GM12878 (cell line): ENCODE measurements around the gene PLEKHA7. TPM values are rescaled to one million over a fixed set of nuclear protein-coding genes. Genes with fewer than 3 reads are reported as not detected.

Experiments used
- ATAC-seq: fragments of 200-7000 bp; cut with Tn5 transposase; 3 replicates; pipeline ENCODE4 v1.9.1; 2020; ENCODE audit warnings: mild to moderate bottlenecking, moderate library complexity
- BruUV-seq: library from RNA; stranded (reverse); fragments of 400-500 nt; replicated peaks from 2 replicates; lab custom pipeline; 2021; lab: Mats Ljungman, UMichigan
- CTCF ChIA-PET: fragments of 300-600 bp; sonication (Branson Sonifier 250); formaldehyde crosslinking; extraction: SDS; loops from one replicate; lab custom pipeline; 2021; ENCODE audit warnings: inconsistent platforms; lab: Yijun Ruan, JAX
- POLR2A ChIA-PET: fragments of 350-600 bp; formaldehyde crosslinking; extraction: SDS; loops from one replicate; lab custom pipeline; 2021; ENCODE audit warnings: inconsistent platforms; lab: Charles Lee
- RAD21 ChIA-PET: fragments of 300-600 bp; sonication (Branson Sonifier 250); formaldehyde crosslinking; loops from one replicate; lab custom pipeline; 2023; ENCODE audit warnings: antibody characterized with exemption; ENCODE audit not compliant: unreplicated experiment; lab: Charles Lee
- SMC1A ChIA-PET: fragments of 300-600 bp; sonication (Branson Sonifier 250); formaldehyde crosslinking; loops from one replicate; lab custom pipeline; 2023; ENCODE audit not compliant: unreplicated experiment, uncharacterized antibody; lab: Charles Lee
- DNase-seq: peaks from one replicate; pipeline ENCODE4 v3.0.0-alpha.2; 2011; ENCODE audit warnings: low read depth, low spot score
- FAIRE-seq: peaks from 3 replicates; lab custom pipeline; 2011; peaks lifted over from hg19 to GRCh38; lab: Jason Lieb, UNC
- H2AFZ ChIP-seq: 2 replicates; pipeline ENCODE4 v1.6.0; 2011; ENCODE audit warnings: low read depth, low read length, control low read depth; ENCODE audit not compliant: control insufficient read depth
- H3K27ac ChIP-seq: 2 replicates; pipeline ENCODE4 v1.5.1; 2011; ENCODE audit warnings: control low read depth; ENCODE audit not compliant: control insufficient read depth, insufficient read depth
- H3K27me3 ChIP-seq, 2 experiments: replicated peaks in 1 of 2; 2 replicates each; pipeline versions ENCODE4 v1.6.0 to v1.6.1; 2011; ENCODE audit warnings: low read length in 1 of 2; ENCODE audit not compliant: control insufficient read depth in 2 of 2, insufficient read depth in 2 of 2
- H3K36me3 ChIP-seq, 2 experiments: 2 replicates each; pipeline ENCODE4 v1.5.1; 2011; ENCODE audit warnings: low read length in 1 of 2; ENCODE audit not compliant: control insufficient read depth in 2 of 2, insufficient read depth in 2 of 2
- H3K4me1 ChIP-seq: 2 replicates; pipeline ENCODE4 v1.6.1; 2011; ENCODE audit warnings: mild to moderate bottlenecking, low read length, moderate library complexity, mixed read lengths; ENCODE audit not compliant: control insufficient read depth, insufficient read depth
- H3K4me2 ChIP-seq: 2 replicates; pipeline ENCODE4 v1.6.0; 2011; ENCODE audit warnings: control low read depth; ENCODE audit not compliant: control insufficient read depth, insufficient read depth
- H3K4me3 ChIP-seq: fragments of 200-600 bp; sonication (generic); 2 replicates; pipeline ENCODE4 v1.5.1; 2016
- H3K79me2 ChIP-seq: 2 replicates; pipeline ENCODE4 v1.6.0; 2011; ENCODE audit warnings: low read length; ENCODE audit not compliant: control insufficient read depth, insufficient read depth
- H3K9ac ChIP-seq: 2 replicates; pipeline ENCODE4 v1.8.0; 2011; ENCODE audit warnings: low read length, control low read depth, mixed read lengths; ENCODE audit not compliant: control insufficient read depth, insufficient read depth
- H3K9me3 ChIP-seq: replicated peaks from 3 replicates; pipeline ENCODE4 v1.5.1; 2011; ENCODE audit warnings: mild to moderate bottlenecking, low read length; ENCODE audit not compliant: control insufficient read depth, insufficient read depth
- H4K20me1 ChIP-seq: 2 replicates; pipeline ENCODE4 v1.6.0; 2011; ENCODE audit not compliant: control insufficient read depth, insufficient read depth
- CBX3 ChIP-seq: fragments of 200-600 bp; sonication (generic); IDR thresholded peaks from 2 replicates; pipeline ENCODE4 v1.6.1; 2016; ENCODE audit warnings: low read depth, borderline replicate concordance
- DPF2 ChIP-seq: fragments of 450-650 bp; IDR thresholded peaks from 2 replicates; pipeline ENCODE4 v1.6.1; 2017; ENCODE audit warnings: mild to moderate bottlenecking
- ETV6 ChIP-seq, 2 experiments: fragments of 450-650 bp in 1 of 2; IDR thresholded peaks in 1 of 2; conservative IDR thresholded peaks in 1 of 2; 2 replicates each; pipeline ENCODE4 v1.6.1; 2014; ENCODE audit warnings: antibody characterized with exemption in 1 of 2, borderline replicate concordance in 1 of 2, low read depth in 1 of 2, mild to moderate bottlenecking in 1 of 2, moderate library complexity in 1 of 2
- PAX8 ChIP-seq: fragments of 450-650 bp; IDR thresholded peaks from 2 replicates; pipeline ENCODE4 v1.6.1; 2017; ENCODE audit warnings: mild to moderate bottlenecking, moderate library complexity
- RB1 ChIP-seq: fragments of 450-650 bp; formaldehyde crosslinking; IDR thresholded peaks from 2 replicates; pipeline ENCODE4 v1.6.1; 2017; ENCODE audit warnings: mild to moderate bottlenecking, borderline replicate concordance
- SPI1 ChIP-seq: IDR thresholded peaks from 2 replicates; pipeline ENCODE4 v1.6.1; 2011; ENCODE audit warnings: low read depth, mild to moderate bottlenecking, low read length, moderate library complexity, borderline replicate concordance; ENCODE audit not compliant: insufficient read depth
- WGBS: methylation state at CpG from one replicate; pipeline ENCODE4 v1.1.6; 2016; ENCODE audit warnings: low lambda C conversion rate; ENCODE audit not compliant: insufficient replicate concordance, insufficient coverage; ENCODE audit errors: missing lambda C conversion rate; 5-methylcytosine and 5-hydroxymethylcytosine counted together
- in situ Hi-C: fragments of 300-500 bp; cut with MboI; formaldehyde crosslinking; loops from 9 replicates; pipeline ENCODE4 v1.14.3; 2018; ENCODE audit warnings: mixed read lengths
- intact Hi-C: fragments of 100-400 bp; cut with micrococcal nuclease; formaldehyde crosslinking; loops from one replicate; pipeline ENCODE4 v1.14.2; 2022; ENCODE audit not compliant: unreplicated experiment
- polyA plus RNA-seq, 11 experiments: library from polyadenylated mRNA; depleted of rRNA in 4 of 11; unstranded in 6 of 11; stranded (reverse) in 5 of 11; fragments of >200 nt; fragmentation: Nextera tagmentation in 4 of 11; fragmentation: Illumina TruSeq in 1 of 11; extraction: Ambion mirVana in 4 of 11; extraction: Trizol in 1 of 11; gene quantifications; 1 replicate in 1 of 11; 2 replicates in 10 of 11; pipeline versions ENCODE4 v1.2.1 to v1.2.3, GENCODE V29; 2011 to 2016; ENCODE audit warnings: inconsistent platforms in 2 of 11, missing spikeins in 2 of 11, low read depth in 1 of 11
- total RNA-seq, 4 experiments: library from RNA; depleted of rRNA in 3 of 4; stranded (reverse); fragments of >200 nt in 3 of 4; fragmentation: Illumina TruSeq in 1 of 4; extraction: Trizol in 1 of 4; gene quantifications; 2 replicates each; pipeline versions ENCODE4 v1.2.1 to v1.2.3, GENCODE V29; 2013 to 2021
- TF ChIP-seq, protein P1 (sequence below): fragments of 450-650 bp; IDR thresholded peaks from 2 replicates; pipeline ENCODE4 v1.6.1; 2017; ENCODE audit warnings: antibody characterized with exemption, mild to moderate bottlenecking, moderate library complexity
- TF ChIP-seq, protein P2 (sequence below): fragments of 450-650 bp; IDR thresholded peaks from 2 replicates; pipeline ENCODE4 v1.6.1; 2014; ENCODE audit warnings: mild to moderate bottlenecking
- TF ChIP-seq, protein P3 (sequence below): IDR thresholded peaks from 2 replicates; pipeline ENCODE4 v1.6.1; 2011; ENCODE audit warnings: low read depth, low read length, improper control_type of control experiment, borderline replicate concordance

PLEKHA7 gene
- total and polyA plus RNA-seq, 10 of the 15 experiments (the other 5 are each of a cell fraction or from before 2014, with no cell fraction given), result 0.45 to 5.3 (median 2.1) TPM

DNA sequence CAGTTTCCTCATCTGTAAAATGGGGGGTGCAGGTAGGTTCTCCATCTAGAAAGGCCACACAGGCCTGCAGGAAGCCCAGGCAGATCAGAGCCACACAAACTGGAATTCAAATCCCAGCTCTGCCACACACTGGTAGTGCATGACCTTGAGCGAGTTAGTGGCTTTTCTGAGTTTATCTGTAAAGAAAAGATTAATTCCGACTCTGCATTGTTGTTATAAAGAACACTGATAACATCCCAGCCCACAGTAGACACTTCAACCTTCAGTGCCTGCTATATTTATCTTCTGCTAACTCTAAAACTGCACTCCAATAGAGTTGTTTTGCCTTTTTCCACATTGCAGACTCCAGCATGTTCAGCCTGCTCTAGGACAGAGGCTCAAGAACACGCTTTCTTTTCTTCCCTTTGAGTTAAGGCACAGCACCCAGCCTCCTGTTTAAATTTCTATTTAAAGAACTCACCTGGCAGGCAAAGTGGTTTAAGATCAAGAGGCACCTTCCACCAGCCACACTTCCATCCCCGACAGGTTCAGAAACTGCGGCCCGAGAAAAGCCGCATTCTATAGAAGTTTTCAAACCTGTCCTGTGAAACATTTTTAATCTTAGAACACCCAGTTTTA, 133.9 kb downstream of the PLEKHA7 start:
- TF ChIP-seq, protein P1, sequence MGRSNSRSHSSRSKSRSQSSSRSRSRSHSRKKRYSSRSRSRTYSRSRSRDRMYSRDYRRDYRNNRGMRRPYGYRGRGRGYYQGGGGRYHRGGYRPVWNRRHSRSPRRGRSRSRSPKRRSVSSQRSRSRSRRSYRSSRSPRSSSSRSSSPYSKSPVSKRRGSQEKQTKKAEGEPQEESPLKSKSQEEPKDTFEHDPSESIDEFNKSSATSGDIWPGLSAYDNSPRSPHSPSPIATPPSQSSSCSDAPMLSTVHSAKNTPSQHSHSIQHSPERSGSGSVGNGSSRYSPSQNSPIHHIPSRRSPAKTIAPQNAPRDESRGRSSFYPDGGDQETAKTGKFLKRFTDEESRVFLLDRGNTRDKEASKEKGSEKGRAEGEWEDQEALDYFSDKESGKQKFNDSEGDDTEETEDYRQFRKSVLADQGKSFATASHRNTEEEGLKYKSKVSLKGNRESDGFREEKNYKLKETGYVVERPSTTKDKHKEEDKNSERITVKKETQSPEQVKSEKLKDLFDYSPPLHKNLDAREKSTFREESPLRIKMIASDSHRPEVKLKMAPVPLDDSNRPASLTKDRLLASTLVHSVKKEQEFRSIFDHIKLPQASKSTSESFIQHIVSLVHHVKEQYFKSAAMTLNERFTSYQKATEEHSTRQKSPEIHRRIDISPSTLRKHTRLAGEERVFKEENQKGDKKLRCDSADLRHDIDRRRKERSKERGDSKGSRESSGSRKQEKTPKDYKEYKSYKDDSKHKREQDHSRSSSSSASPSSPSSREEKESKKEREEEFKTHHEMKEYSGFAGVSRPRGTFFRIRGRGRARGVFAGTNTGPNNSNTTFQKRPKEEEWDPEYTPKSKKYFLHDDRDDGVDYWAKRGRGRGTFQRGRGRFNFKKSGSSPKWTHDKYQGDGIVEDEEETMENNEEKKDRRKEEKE, result no peak
- TF ChIP-seq PAX8, result no peak
- TF ChIP-seq, protein P2, sequence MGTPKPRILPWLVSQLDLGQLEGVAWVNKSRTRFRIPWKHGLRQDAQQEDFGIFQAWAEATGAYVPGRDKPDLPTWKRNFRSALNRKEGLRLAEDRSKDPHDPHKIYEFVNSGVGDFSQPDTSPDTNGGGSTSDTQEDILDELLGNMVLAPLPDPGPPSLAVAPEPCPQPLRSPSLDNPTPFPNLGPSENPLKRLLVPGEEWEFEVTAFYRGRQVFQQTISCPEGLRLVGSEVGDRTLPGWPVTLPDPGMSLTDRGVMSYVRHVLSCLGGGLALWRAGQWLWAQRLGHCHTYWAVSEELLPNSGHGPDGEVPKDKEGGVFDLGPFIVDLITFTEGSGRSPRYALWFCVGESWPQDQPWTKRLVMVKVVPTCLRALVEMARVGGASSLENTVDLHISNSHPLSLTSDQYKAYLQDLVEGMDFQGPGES, result no peak
- no peak for TF ChIP-seq CBX3
- no peak for TF ChIP-seq SPI1
- TF ChIP-seq, protein P3, sequence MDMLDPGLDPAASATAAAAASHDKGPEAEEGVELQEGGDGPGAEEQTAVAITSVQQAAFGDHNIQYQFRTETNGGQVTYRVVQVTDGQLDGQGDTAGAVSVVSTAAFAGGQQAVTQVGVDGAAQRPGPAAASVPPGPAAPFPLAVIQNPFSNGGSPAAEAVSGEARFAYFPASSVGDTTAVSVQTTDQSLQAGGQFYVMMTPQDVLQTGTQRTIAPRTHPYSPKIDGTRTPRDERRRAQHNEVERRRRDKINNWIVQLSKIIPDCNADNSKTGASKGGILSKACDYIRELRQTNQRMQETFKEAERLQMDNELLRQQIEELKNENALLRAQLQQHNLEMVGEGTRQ, result no peak
- TF ChIP-seq DPF2, result no peak
- no peak for TF ChIP-seq RB1
- no peak for TF ChIP-seq ETV6 (conservative IDR thresholded peaks at IDR 0.05 in 1 of 2, IDR thresholded peaks at IDR 0.05 in 1 of 2; ENCODE audit: borderline replicate concordance in 1 of 2, low read depth in 1 of 2)
- Histone ChIP-seq H3K36me3 (no peaks in the 10 kb centered on the region), H3K4me1 (peaks cover 3% of the 10 kb centered on the region; the same call in 1 of the 2 replicates), H3K27ac (no peak overlapping the region), H2AFZ (no peak overlapping the region), H3K9ac (no peak overlapping the region), H3K9me3 (no peaks in the 10 kb centered on the region), H3K4me3 (no peak overlapping the region), H3K4me2 (no peak overlapping the region), H4K20me1 (no peaks in the 10 kb centered on the region), H3K79me2 (no peaks in the 10 kb centered on the region), H3K27me3 (no peaks in the 10 kb centered on the region; a peak in 1 of 4 replicates)
- BruUV-seq, result no TSS peak
- intact Hi-C loops (no loop called here), in situ Hi-C loops (no loop called here)
- CTCF ChIA-PET, result interaction anchor here (1.6 kb wide), 1 partner anchor 60 kb away, joined by 5 read pairs; no protein-coding TSS in a partner anchor
- no peak for ATAC-seq
- SMC1A ChIA-PET, result interaction anchor here (0.7 to 3.4 kb wide), 5 partner anchors 11 to 96 kb away, joined by 3 to 17 read pairs (median 5); no protein-coding TSS in a partner anchor
- 75% methylated on average over 7 of the region's 7 CpGs for WGBS
- no peak for FAIRE-seq
- RAD21 ChIA-PET, result interaction anchor here (1.1 kb wide), 1 partner anchor 65 kb away, joined by 3 read pairs; no protein-coding TSS in a partner anchor
- DNase-seq, result no peak
- POLR2A ChIA-PET, result interaction anchor here (0.5 kb wide), 1 partner anchor 277 kb away, joined by 3 read pairs; no protein-coding TSS in a partner anchor
